ENCODE data around the gene CCM2. TPM values are rescaled to one million over a fixed set of nuclear protein-coding genes. Genes with fewer than 3 reads are reported as not detected.

The CCM2 gene
- total RNA-seq, 1 experiment from 2014 or later: 62.9 TPM

GRCh38 chr7:45071528-45071927, 71.5 kb downstream of the CCM2 start:
- DNase-seq: no peak
- TF ChIP-seq CTCF (IDR thresholded peaks at IDR 0.05; ENCODE audit: unreplicated experiment): no peak
- H3K9me3 Mint-ChIP-seq (ENCODE audit: low read depth, unreplicated experiment): no peaks in the 10 kb centered on the region
- peaks cover 14% of the 10 kb centered on the region for H3K4me1 Mint-ChIP-seq (ENCODE audit: low read depth, unreplicated experiment)
- no peak overlapping the region for H3K4me3 Mint-ChIP-seq (ENCODE audit: low read depth, unreplicated experiment)
- H3K27ac Mint-ChIP-seq (ENCODE audit: unreplicated experiment): no peak overlapping the region
- CTCF ChIA-PET: no interaction called here
- intact Hi-C loops (cut with micrococcal nuclease; ENCODE audit: unreplicated experiment): no loop called here
- no peaks in the 10 kb centered on the region for H3K27me3 Mint-ChIP-seq (ENCODE audit: unreplicated experiment)
- peaks cover 17% of the 10 kb centered on the region for H3K36me3 Mint-ChIP-seq (ENCODE audit: insufficient read depth, unreplicated experiment)
- no TSS peak for BruUV-seq (replicated peaks)

GRCh38 chr7:45072131-45073030, 72.4 kb downstream of the CCM2 start:
- H3K9me3 Mint-ChIP-seq (ENCODE audit: low read depth, unreplicated experiment): no peaks in the 10 kb centered on the region
- no peak overlapping the region for H3K4me3 Mint-ChIP-seq (ENCODE audit: low read depth, unreplicated experiment)
- peaks cover 14% of the 10 kb centered on the region for H3K4me1 Mint-ChIP-seq (ENCODE audit: low read depth, unreplicated experiment)
- BruUV-seq (replicated peaks): no TSS peak
- intact Hi-C loops (cut with micrococcal nuclease; ENCODE audit: unreplicated experiment): no loop called here
- H3K27ac Mint-ChIP-seq (ENCODE audit: unreplicated experiment): no peak overlapping the region
- no peak for DNase-seq
- TF ChIP-seq CTCF (IDR thresholded peaks at IDR 0.05; ENCODE audit: unreplicated experiment): no peak
- no peaks in the 10 kb centered on the region for H3K27me3 Mint-ChIP-seq (ENCODE audit: unreplicated experiment)
- peaks cover 17% of the 10 kb centered on the region for H3K36me3 Mint-ChIP-seq (ENCODE audit: insufficient read depth, unreplicated experiment)
- CTCF ChIA-PET: interaction anchor here (0.7 kb wide), 1 partner anchor 289 kb away, joined by 4 read pairs; no protein-coding TSS in a partner anchor

GRCh38 chr7:45073031-45073785, 73.2 kb downstream of the CCM2 start:
- Mint-ChIP-seq H3K27ac (ENCODE audit: unreplicated experiment) (no peak overlapping the region), H3K36me3 (ENCODE audit: insufficient read depth, unreplicated experiment) (peaks cover 19% of the 10 kb centered on the region), H3K4me1 (ENCODE audit: low read depth, unreplicated experiment) (peaks cover 14% of the 10 kb centered on the region), H3K9me3 (ENCODE audit: low read depth, unreplicated experiment) (no peaks in the 10 kb centered on the region), H3K4me3 (ENCODE audit: low read depth, unreplicated experiment) (no peak overlapping the region), H3K27me3 (ENCODE audit: unreplicated experiment) (no peaks in the 10 kb centered on the region)
- no TSS peak for BruUV-seq (replicated peaks)
- no peak for DNase-seq
- intact Hi-C loops (cut with micrococcal nuclease; ENCODE audit: unreplicated experiment): no loop called here
- CTCF ChIA-PET: interaction anchor here (0.7 kb wide), 3 partner anchors 12 to 288 kb away, joined by 3 to 4 read pairs (median 4); no protein-coding TSS in a partner anchor
- TF ChIP-seq CTCF (IDR thresholded peaks at IDR 0.05; ENCODE audit: unreplicated experiment): no peak

DNA sequence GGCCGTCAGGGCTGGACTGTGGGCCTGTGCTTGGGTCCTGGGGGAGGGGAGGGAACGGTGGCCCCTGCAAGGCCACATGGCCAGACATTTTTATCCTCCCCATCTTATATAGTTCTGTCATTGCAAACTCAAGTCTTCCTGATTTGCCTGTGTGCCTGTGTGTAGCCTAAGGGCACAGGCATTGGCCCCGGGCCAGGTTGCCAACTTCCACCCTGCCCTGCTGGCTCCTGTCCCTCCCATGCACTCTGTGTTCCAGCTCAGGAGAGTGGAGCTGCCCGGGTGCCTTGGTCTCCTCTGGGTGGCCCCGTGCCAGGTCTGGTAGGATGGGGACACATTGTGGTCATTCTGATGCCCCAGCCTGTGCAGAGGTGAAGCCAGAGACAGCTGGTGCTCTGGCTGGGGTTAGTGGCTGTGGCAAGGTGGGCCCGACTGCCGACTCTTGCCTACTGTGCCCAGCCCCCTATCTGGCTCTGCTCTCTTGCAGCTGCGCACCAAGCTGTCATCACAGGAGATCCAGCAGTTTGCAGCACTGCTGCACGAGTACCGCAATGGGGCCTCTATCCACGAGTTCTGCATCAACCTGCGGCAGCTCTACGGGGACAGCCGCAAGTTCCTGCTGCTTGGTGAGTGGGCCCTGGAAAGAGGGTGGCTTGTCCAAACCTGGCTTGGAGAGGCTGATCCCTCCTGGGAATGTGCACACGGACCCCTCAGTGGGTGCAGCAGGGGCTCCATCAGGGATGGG, 74.0 kb downstream of the CCM2 start:
- Mint-ChIP-seq H3K9me3 (ENCODE audit: low read depth, unreplicated experiment) (no peaks in the 10 kb centered on the region), H3K4me1 (ENCODE audit: low read depth, unreplicated experiment) (peaks cover 14% of the 10 kb centered on the region), H3K36me3 (ENCODE audit: insufficient read depth, unreplicated experiment) (peaks cover 25% of the 10 kb centered on the region), H3K27me3 (ENCODE audit: unreplicated experiment) (no peaks in the 10 kb centered on the region), H3K27ac (ENCODE audit: unreplicated experiment) (peak overlapping the region; percentile 60), H3K4me3 (ENCODE audit: low read depth, unreplicated experiment) (no peak overlapping the region)
- DNase-seq: peak; percentile 42
- no TSS peak for BruUV-seq (replicated peaks)
- CTCF ChIA-PET: no interaction called here
- intact Hi-C loops (cut with micrococcal nuclease; ENCODE audit: unreplicated experiment): no loop called here
- TF ChIP-seq CTCF (IDR thresholded peaks at IDR 0.05; ENCODE audit: unreplicated experiment): no peak
